ENCODE data around the gene C1orf159. TPM values are rescaled to one million over a fixed set of nuclear protein-coding genes. Genes with fewer than 3 reads are reported as not detected.

The C1orf159 gene
- total RNA-seq, 1 experiment from 2014 or later: 32.4 TPM

- H3K4me3 Mint-ChIP-seq (ENCODE audit: low read depth, unreplicated experiment): no peak overlapping the region
- no TSS peak for BruUV-seq (replicated peaks)
- H3K36me3 Mint-ChIP-seq (ENCODE audit: insufficient read depth, unreplicated experiment): peaks cover 19% of the 10 kb centered on the region
- no peaks in the 10 kb centered on the region for H3K9me3 Mint-ChIP-seq (ENCODE audit: low read depth, unreplicated experiment)
- no peaks in the 10 kb centered on the region for H3K27me3 Mint-ChIP-seq (ENCODE audit: unreplicated experiment)
- intact Hi-C loops (cut with micrococcal nuclease; ENCODE audit: unreplicated experiment): loop anchor here (5.0 kb wide), 1 partner anchor 126 kb away; the partner anchor contains the start of gene C1QTNF12
- no peak for DNase-seq
- no peak overlapping the region for H3K27ac Mint-ChIP-seq (ENCODE audit: unreplicated experiment)
- no peak for TF ChIP-seq CTCF (IDR thresholded peaks at IDR 0.05; ENCODE audit: unreplicated experiment)
- peaks cover 8% of the 10 kb centered on the region for H3K4me1 Mint-ChIP-seq (ENCODE audit: low read depth, unreplicated experiment)
- CTCF ChIA-PET: interaction anchor here (1.5 to 2.4 kb wide), 3 partner anchors 36 to 170 kb away, joined by 4 to 17 read pairs (median 8); no protein-coding TSS in a partner anchor
Observed at GRCh38 chr1:1120866-1121591, 5.1 kb upstream of the C1orf159 start.

GRCh38 chr1:1120096-1120495, 4.2 kb upstream of the C1orf159 start:
- Mint-ChIP-seq H3K4me3 (ENCODE audit: low read depth, unreplicated experiment) (no peak overlapping the region), H3K9me3 (ENCODE audit: low read depth, unreplicated experiment) (no peaks in the 10 kb centered on the region), H3K27ac (ENCODE audit: unreplicated experiment) (no peak overlapping the region), H3K4me1 (ENCODE audit: low read depth, unreplicated experiment) (peaks cover 4% of the 10 kb centered on the region), H3K27me3 (ENCODE audit: unreplicated experiment) (no peaks in the 10 kb centered on the region), H3K36me3 (ENCODE audit: insufficient read depth, unreplicated experiment) (peaks cover 23% of the 10 kb centered on the region)
- BruUV-seq (replicated peaks): no TSS peak
- intact Hi-C loops (cut with micrococcal nuclease; ENCODE audit: unreplicated experiment): loop anchor here (5.0 kb wide), 1 partner anchor 127 kb away; the partner anchor contains the start of gene C1QTNF12
- CTCF ChIA-PET: no interaction called here
- no peak for TF ChIP-seq CTCF (IDR thresholded peaks at IDR 0.05; ENCODE audit: unreplicated experiment)
- no peak for DNase-seq

GRCh38 chr1:1119272-1119890, 3.5 kb upstream of the C1orf159 start:
- DNase-seq: no peak
- no peaks in the 10 kb centered on the region for H3K9me3 Mint-ChIP-seq (ENCODE audit: low read depth, unreplicated experiment)
- intact Hi-C loops (cut with micrococcal nuclease; ENCODE audit: unreplicated experiment): loop anchor here (5.0 kb wide), 1 partner anchor 47 kb away; the partner anchor contains the start of gene RNF223
- no peaks in the 10 kb centered on the region for H3K27me3 Mint-ChIP-seq (ENCODE audit: unreplicated experiment)
- BruUV-seq (replicated peaks): no TSS peak
- CTCF ChIA-PET: interaction anchor here (0.6 kb wide), 1 partner anchor 14 kb away, joined by 3 read pairs; no protein-coding TSS in a partner anchor
- TF ChIP-seq CTCF (IDR thresholded peaks at IDR 0.05; ENCODE audit: unreplicated experiment): no peak
- peaks cover 25% of the 10 kb centered on the region for H3K36me3 Mint-ChIP-seq (ENCODE audit: insufficient read depth, unreplicated experiment)
- H3K4me3 Mint-ChIP-seq (ENCODE audit: low read depth, unreplicated experiment): no peak overlapping the region
- no peaks in the 10 kb centered on the region for H3K4me1 Mint-ChIP-seq (ENCODE audit: low read depth, unreplicated experiment)
- no peak overlapping the region for H3K27ac Mint-ChIP-seq (ENCODE audit: unreplicated experiment)

GRCh38 chr1:1118876-1119220, 3.0 kb upstream of the C1orf159 start:
- Mint-ChIP-seq H3K4me1 (ENCODE audit: low read depth, unreplicated experiment) (no peaks in the 10 kb centered on the region), H3K36me3 (ENCODE audit: insufficient read depth, unreplicated experiment) (peaks cover 26% of the 10 kb centered on the region), H3K9me3 (ENCODE audit: low read depth, unreplicated experiment) (no peaks in the 10 kb centered on the region), H3K4me3 (ENCODE audit: low read depth, unreplicated experiment) (no peak overlapping the region), H3K27me3 (ENCODE audit: unreplicated experiment) (no peaks in the 10 kb centered on the region), H3K27ac (ENCODE audit: unreplicated experiment) (no peak overlapping the region)
- no TSS peak for BruUV-seq (replicated peaks)
- DNase-seq: no peak
- CTCF ChIA-PET: interaction anchor here (0.6 kb wide), 1 partner anchor 15 kb away, joined by 3 read pairs; no protein-coding TSS in a partner anchor
- intact Hi-C loops (cut with micrococcal nuclease; ENCODE audit: unreplicated experiment): loop anchor here (5.0 kb wide), 1 partner anchor 47 kb away; the partner anchor contains the start of gene RNF223
- TF ChIP-seq CTCF (IDR thresholded peaks at IDR 0.05; ENCODE audit: unreplicated experiment): no peak

All from Calu3 (cell line).